ENCODE data around the gene MRPS9. TPM values are rescaled to one million over a fixed set of nuclear protein-coding genes. Genes with fewer than 3 reads are reported as not detected.

MRPS9 gene
- total RNA-seq, 4 donors from 2014 or later: 34.9 to 79.5 (median 38.6) TPM

DNA sequence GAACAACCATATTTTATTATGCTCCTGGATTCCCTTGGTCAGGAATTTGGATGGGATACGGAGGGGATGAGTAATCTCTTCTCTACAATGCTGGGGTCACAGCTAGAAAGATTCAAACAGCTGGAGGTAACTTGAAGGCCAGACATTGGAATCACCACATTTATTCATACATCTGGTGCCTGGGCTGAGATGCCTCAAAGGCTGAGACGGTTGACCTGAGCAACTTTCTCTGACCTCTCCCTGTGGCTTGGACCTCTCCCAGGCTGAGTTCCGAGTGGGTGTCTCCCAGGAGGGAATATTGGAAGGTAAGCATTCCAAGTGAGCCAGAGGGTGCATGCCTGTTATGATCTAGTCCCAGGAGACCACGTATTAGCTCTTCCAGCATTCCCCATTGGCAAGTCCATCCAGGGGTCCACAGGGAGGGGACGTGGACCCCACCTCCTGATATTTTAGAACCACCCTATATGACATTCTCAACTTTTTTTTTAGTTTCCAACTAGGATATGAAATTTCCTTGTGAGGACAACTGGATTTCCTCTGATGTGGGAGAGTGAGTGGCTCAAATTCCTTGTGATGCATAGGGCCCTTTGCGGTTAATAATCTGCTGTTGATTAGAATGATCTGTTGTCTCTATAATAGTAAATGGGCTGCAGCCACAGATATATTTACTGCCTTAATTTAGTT is 101.8 kb downstream of the MRPS9 start:
- intact Hi-C loops (cut with DNase I; ENCODE audit: low total_unique reads) (no loop called here), in situ Hi-C loops (cut with MboI; ENCODE audit: low sequenced_read_pairs in 4 of 4) (no loop called here)
- H3K4me1 ChIP-seq: peaks cover 0 to 3% of the 10 kb centered on the region in 2 donors
- peaks cover 7 to 20% (median 10%) of the 10 kb centered on the region in 3 donors for H3K27me3 ChIP-seq
- no peak overlapping the region for H3K4me3 ChIP-seq
- DNase-seq (no peak), ATAC-seq (no peak)
- H3K9me3 ChIP-seq: no peaks in the 10 kb centered on the region
- no peak overlapping the region for H3K27ac ChIP-seq
- H3K36me3 ChIP-seq: no peaks in the 10 kb centered on the region
- TF ChIP-seq, protein P1, sequence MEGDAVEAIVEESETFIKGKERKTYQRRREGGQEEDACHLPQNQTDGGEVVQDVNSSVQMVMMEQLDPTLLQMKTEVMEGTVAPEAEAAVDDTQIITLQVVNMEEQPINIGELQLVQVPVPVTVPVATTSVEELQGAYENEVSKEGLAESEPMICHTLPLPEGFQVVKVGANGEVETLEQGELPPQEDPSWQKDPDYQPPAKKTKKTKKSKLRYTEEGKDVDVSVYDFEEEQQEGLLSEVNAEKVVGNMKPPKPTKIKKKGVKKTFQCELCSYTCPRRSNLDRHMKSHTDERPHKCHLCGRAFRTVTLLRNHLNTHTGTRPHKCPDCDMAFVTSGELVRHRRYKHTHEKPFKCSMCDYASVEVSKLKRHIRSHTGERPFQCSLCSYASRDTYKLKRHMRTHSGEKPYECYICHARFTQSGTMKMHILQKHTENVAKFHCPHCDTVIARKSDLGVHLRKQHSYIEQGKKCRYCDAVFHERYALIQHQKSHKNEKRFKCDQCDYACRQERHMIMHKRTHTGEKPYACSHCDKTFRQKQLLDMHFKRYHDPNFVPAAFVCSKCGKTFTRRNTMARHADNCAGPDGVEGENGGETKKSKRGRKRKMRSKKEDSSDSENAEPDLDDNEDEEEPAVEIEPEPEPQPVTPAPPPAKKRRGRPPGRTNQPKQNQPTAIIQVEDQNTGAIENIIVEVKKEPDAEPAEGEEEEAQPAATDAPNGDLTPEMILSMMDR (IDR thresholded peaks at IDR 0.05 in 4 of 5, conservative IDR thresholded peaks at IDR 0.05 in 1 of 5): no peak
- TF ChIP-seq POLR2A (IDR thresholded peaks at IDR 0.05): no peak

DNA sequence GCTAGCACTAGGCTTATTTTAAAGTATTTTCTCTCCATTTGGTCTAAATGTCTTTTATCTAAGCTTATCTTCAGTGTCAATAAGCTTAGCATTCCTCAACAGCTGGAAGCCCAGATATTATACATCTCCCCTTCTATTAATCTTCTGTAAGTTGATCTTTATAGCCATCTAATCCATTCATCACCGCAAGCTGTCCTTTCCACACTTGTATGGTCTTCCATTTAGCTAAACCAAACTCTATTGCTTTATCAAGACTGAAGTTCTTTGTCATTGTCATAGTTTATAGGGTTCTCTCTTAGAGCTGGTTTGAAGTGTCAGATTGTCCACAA is 102.3 kb downstream of the MRPS9 start:
- intact Hi-C loops (cut with DNase I; ENCODE audit: low total_unique reads) (no loop called here), in situ Hi-C loops (cut with MboI; ENCODE audit: low sequenced_read_pairs in 4 of 4) (no loop called here)
- ATAC-seq (no peak), DNase-seq (no peak)
- TF ChIP-seq POLR2A (IDR thresholded peaks at IDR 0.05): no peak
- TF ChIP-seq, protein P1 (IDR thresholded peaks at IDR 0.05 in 4 of 5, conservative IDR thresholded peaks at IDR 0.05 in 1 of 5): no peak
- peaks cover 12 to 25% (median 15%) of the 10 kb centered on the region in 3 donors for H3K27me3 ChIP-seq
- peaks cover 0 to 3% of the 10 kb centered on the region in 2 donors for H3K4me1 ChIP-seq
- no peak overlapping the region for H3K4me3 ChIP-seq
- no peak overlapping the region for H3K27ac ChIP-seq
- no peaks in the 10 kb centered on the region for H3K9me3 ChIP-seq
- H3K36me3 ChIP-seq: no peaks in the 10 kb centered on the region

DNA sequence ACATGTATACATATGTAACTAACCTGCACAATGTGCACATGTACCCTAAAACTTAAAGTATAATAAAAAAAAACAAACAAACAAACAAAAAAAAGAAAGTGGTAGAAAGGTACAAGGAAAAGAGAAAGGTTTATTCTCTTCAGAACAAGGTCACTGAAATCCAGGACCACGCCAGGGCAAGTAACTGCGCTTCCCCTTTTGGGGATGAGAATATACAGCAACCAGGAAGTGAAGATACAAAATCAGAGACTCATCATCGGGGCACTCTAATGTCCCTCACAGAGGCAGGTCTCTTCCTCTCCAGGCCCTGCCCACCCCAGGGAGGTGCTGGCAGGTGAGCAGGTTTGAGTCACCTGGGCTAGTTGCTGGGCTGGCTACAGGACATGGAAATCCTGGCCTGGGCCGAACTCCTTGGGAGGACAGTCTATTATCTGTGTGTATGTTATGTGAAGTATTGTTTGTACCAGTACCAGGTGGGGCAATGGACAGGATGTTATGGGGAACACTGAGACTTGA is 103.3 kb downstream of the MRPS9 start:
- no peak for TF ChIP-seq POLR2A (IDR thresholded peaks at IDR 0.05)
- TF ChIP-seq, protein P1 (IDR thresholded peaks at IDR 0.05 in 4 of 5, conservative IDR thresholded peaks at IDR 0.05 in 1 of 5): no peak
- H3K4me3 ChIP-seq: no peak overlapping the region
- peaks cover 18 to 31% (median 19%) of the 10 kb centered on the region in 3 donors for H3K27me3 ChIP-seq
- DNase-seq (no peak), ATAC-seq (no peak)
- no peaks in the 10 kb centered on the region for H3K9me3 ChIP-seq
- intact Hi-C loops (cut with DNase I; ENCODE audit: low total_unique reads): no loop called here
- H3K4me1 ChIP-seq: peaks cover 0 to 3% of the 10 kb centered on the region in 2 donors
- H3K27ac ChIP-seq: no peak overlapping the region
- H3K36me3 ChIP-seq: no peaks in the 10 kb centered on the region
- in situ Hi-C loops (cut with MboI; ENCODE audit: low sequenced_read_pairs in 4 of 4): no loop called here

DNA sequence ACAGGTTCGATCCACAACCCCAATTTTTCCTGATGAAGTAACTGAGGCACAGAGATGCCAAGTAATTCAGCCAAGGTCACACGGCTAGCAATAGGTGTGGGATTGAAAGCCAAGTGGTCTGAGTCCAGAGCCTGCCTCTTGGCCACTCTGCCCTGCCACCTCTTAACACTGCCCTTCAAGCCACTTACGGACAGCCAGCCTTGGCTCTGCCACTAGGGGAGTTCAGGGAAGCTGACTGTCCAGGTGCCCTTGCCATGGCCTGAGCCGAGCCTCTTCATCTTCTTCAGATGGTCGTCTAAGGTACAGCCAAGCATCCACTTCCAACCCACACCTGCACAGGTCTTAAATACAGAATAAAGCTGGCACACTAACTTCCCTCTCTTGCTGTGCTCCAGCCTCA is 104.4 kb downstream of the MRPS9 start:
- ATAC-seq (no peak), DNase-seq (no peak)
- H3K4me3 ChIP-seq: no peak overlapping the region
- H3K9me3 ChIP-seq: no peaks in the 10 kb centered on the region
- intact Hi-C loops (cut with DNase I; ENCODE audit: low total_unique reads) (no loop called here), in situ Hi-C loops (cut with MboI; ENCODE audit: low sequenced_read_pairs in 4 of 4) (no loop called here)
- H3K27ac ChIP-seq: no peak overlapping the region
- H3K27me3 ChIP-seq: peaks cover 24 to 34% (median 27%) of the 10 kb centered on the region in 3 donors
- H3K4me1 ChIP-seq: peaks cover 0 to 3% of the 10 kb centered on the region in 2 donors
- no peaks in the 10 kb centered on the region for H3K36me3 ChIP-seq
- TF ChIP-seq, protein P1 (IDR thresholded peaks at IDR 0.05 in 4 of 5, conservative IDR thresholded peaks at IDR 0.05 in 1 of 5): no peak
- TF ChIP-seq POLR2A (IDR thresholded peaks at IDR 0.05): no peak

Data from gastrocnemius medialis (tissue), 4 donors.